ENCODE results near the gene PLEKHO1.

Gene PLEKHO1, protein sequence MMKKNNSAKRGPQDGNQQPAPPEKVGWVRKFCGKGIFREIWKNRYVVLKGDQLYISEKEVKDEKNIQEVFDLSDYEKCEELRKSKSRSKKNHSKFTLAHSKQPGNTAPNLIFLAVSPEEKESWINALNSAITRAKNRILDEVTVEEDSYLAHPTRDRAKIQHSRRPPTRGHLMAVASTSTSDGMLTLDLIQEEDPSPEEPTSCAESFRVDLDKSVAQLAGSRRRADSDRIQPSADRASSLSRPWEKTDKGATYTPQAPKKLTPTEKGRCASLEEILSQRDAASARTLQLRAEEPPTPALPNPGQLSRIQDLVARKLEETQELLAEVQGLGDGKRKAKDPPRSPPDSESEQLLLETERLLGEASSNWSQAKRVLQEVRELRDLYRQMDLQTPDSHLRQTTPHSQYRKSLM

DNA sequence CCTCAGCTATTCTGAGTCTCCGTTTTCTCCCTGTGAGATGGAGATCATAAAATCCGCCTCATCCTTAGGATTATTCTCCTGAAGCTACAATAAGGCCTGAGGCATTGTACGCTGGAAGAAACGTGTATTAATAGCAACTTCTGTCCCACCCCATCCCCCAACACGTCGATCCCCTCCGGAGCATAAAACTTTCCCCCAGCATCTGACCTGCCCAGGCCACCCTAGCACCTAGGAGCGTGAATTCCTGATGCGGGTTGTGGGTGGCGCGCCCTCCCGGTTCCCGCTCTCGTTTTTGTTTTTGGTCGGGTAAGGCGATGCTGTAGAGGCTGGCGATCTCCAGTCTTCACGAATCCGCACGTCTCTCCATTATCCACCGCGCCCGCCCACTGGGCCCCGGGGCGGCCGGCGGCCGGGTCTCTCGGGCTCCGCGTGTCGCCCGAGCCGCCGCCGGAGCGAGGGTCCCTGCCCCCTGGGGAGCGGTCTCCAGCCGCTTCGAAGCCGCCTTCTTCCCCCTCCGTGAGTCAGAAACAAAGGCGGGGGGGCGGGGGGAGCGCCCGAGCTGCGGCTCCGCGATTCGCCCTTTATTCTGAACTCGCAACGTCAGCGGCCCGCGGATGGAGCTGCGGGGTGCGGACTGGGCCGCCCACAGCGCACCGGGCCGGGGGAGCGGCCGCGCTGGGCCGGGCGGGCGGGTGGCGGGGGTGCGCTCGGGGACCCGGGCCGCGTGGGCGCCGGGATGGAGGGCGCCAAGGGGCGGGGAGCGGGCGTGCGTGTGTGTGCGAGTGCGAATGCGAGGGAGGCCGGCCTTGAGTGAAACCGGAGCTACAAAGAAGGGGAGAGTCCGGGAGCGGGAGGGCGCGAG, at the start of gene PLEKHO1:
PLEKHO1 (plus strand) TSS at position 646 of the 862 bp plus-strand sequence. CDS start 342 bp downstream, outside the sequence.
- peak within 1 kb of the TSS; percentile 76 for H3K4me3 ChIP-seq (replicated peaks; ENCODE audit: low read depth, low read length)
- TF ChIP-seq, protein P1, sequence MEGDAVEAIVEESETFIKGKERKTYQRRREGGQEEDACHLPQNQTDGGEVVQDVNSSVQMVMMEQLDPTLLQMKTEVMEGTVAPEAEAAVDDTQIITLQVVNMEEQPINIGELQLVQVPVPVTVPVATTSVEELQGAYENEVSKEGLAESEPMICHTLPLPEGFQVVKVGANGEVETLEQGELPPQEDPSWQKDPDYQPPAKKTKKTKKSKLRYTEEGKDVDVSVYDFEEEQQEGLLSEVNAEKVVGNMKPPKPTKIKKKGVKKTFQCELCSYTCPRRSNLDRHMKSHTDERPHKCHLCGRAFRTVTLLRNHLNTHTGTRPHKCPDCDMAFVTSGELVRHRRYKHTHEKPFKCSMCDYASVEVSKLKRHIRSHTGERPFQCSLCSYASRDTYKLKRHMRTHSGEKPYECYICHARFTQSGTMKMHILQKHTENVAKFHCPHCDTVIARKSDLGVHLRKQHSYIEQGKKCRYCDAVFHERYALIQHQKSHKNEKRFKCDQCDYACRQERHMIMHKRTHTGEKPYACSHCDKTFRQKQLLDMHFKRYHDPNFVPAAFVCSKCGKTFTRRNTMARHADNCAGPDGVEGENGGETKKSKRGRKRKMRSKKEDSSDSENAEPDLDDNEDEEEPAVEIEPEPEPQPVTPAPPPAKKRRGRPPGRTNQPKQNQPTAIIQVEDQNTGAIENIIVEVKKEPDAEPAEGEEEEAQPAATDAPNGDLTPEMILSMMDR (IDR thresholded peaks at IDR 0.05; ENCODE audit: low read depth, low read length, missing control alignments): no peak
- no peak for DNase-seq (ENCODE audit: extremely low read depth, low read depth)

DNA sequence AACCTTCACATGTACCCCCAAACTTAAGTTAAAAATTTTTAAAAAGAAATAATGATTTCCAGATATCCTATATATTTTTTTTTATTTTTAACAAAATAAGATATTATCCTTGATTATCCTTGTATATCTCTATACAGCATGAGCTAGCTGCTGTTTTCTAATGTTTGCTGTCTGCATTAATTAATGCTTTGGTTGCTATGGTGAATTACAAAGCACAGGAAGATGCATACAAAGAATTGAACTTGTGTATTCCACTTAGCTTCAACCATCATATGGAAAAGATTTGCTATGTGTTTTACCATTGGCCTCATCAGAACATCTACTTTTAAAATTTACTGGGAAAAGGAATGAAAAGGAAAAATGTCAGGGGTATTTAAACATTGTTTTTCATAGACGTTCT, 46.7 kb upstream of the PLEKHO1 start:
- no peak for DNase-seq (ENCODE audit: extremely low read depth, low read depth)
- TF ChIP-seq, protein P1 (IDR thresholded peaks at IDR 0.05; ENCODE audit: low read depth, low read length, missing control alignments): no peak
- no peak overlapping the region for H3K4me3 ChIP-seq (replicated peaks; ENCODE audit: low read depth, low read length)

DNA sequence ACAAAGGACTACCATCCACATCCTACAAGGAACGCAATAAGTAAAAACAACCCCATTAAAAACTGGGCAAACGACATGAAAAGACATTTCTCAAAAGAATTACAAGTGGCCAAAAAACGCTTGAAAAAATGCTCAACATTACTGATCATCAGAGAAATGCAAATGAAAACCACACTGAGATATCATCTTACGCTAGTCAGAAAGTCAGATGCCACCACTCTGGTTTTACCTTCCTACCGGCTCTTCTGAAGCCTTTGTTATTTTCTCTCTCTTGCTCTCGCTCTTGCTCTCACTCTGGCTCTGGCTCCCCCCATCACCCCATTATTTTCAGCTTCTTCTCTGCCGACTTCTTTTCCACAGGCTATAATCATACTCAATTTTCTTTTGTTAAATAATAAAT, 43.4 kb upstream of the PLEKHO1 start:
- H3K4me3 ChIP-seq (replicated peaks; ENCODE audit: low read depth, low read length): no peak overlapping the region
- DNase-seq (ENCODE audit: extremely low read depth, low read depth): no peak
- TF ChIP-seq, protein P1 (IDR thresholded peaks at IDR 0.05; ENCODE audit: low read depth, low read length, missing control alignments): no peak

DNA sequence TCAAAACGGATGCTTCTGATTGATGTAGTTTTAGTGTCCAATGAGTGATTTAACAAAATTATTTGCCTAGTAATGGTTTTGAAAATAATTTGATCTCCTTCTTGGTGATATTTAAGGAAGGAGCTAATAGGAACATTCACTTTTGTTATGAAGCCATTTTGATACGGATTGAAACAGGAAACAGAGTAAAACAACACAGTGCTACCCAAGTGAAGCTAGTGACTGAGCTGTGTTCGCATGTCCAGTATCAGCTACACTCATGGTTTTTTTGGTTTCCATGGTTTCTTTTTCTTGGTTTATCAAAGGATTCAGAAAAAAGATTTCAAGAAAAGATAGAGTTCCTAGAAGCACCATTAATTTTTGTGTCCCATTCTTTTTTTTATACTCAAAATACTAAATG, 40.1 kb upstream of the PLEKHO1 start:
- no peak overlapping the region for H3K4me3 ChIP-seq (replicated peaks; ENCODE audit: low read depth, low read length)
- TF ChIP-seq, protein P1 (IDR thresholded peaks at IDR 0.05; ENCODE audit: low read depth, low read length, missing control alignments): no peak

DNA sequence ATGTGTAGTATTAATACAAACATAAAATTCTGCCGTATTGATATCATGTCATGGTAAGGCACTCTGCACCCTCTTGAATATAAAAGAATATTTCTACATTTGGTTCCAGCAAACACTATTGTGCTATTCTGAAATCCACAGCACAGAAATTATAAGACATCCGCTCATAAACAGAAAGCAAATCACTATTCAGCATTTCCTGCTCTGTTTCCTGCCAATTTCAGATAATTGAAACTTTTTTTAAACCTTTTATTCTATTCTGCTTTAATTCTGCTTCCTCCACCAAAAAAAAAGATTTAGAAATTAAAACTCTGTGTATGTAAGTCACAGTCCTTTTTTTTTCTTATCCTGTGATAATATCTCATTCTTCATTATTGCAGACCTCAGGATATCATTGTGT, 39.6 kb upstream of the PLEKHO1 start:
- no peak overlapping the region for H3K4me3 ChIP-seq (replicated peaks; ENCODE audit: low read depth, low read length)
- no peak for DNase-seq (ENCODE audit: extremely low read depth, low read depth)
- TF ChIP-seq, protein P1 (IDR thresholded peaks at IDR 0.05; ENCODE audit: low read depth, low read length, missing control alignments): no peak

More for the DNA sequence above, 40.1 kb upstream of the PLEKHO1 start:
- no peak for DNase-seq (ENCODE audit: extremely low read depth, low read depth)

DNA sequence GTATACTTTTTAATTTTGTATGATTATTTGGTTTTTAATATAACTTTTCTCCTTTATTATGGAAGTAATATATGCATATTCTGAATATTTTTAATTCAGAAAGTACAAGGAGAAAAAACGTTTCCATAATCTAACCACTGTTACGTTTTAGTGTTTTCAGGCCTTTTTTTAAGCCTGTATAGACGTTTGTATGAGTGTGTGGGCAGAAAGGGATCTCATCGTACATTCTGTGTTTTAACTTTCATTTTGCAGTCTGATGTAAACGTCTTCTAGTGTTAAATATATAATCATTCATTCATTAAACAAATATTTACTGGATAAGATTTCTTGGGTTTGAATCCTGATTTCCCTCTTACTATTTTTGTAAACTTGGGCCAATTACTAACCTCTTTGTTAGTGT, 38.0 kb upstream of the PLEKHO1 start:
- DNase-seq (ENCODE audit: extremely low read depth, low read depth): no peak
- no peak overlapping the region for H3K4me3 ChIP-seq (replicated peaks; ENCODE audit: low read depth, low read length)
- TF ChIP-seq, protein P1 (IDR thresholded peaks at IDR 0.05; ENCODE audit: low read depth, low read length, missing control alignments): no peak
